ENCODE results near the gene NRG3. TPM values are rescaled to one million over a fixed set of nuclear protein-coding genes. Genes with fewer than 3 reads are reported as not detected.

NRG3 gene
- total RNA-seq, 4 donors from 2014 or later: 0.32 to 1.4 TPM; not detected in 2

DNA sequence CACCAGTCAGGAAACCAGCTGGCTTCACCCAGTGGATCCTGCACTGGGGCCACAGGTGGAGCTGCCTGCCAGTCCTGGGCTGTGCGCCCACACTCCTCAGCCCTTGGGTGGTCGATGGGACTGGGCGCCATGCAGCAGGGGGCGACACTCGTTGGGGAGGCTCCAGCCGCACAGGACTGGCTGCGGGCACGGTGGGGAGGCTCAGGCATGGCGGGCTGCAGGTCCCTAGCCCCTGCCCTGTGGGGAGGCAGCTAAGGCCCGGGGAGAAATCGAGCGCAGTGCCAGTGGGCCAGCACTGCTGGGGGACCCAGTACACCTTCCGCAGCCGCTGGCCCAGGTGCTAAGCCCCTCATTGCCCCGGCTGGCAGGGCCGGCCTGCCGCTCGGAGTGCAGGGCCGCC, 12.4 kb upstream of the NRG3 start:
- Histone ChIP-seq H3K4me3 (no peak overlapping the region), H3K36me3 (no peaks in the 10 kb centered on the region), H3K27me3 (no peaks in the 10 kb centered on the region), H3K4me1 (no peaks in the 10 kb centered on the region), H3K27ac (no peak overlapping the region), H3K9me3 (no peaks in the 10 kb centered on the region)
- 93% methylated on average over 18 of the region's 19 CpGs; no CpG with 5 or more reads in 1 of the 2 donors for WGBS, 2 donors (ENCODE audit: low coverage in 1 of 2)
- intact Hi-C loops (cut with DNase I; ENCODE audit: low total_unique reads): no loop called here
- no peak for TF ChIP-seq POLR2AphosphoS5 (IDR thresholded peaks at IDR 0.05)
- TF ChIP-seq, protein P1, sequence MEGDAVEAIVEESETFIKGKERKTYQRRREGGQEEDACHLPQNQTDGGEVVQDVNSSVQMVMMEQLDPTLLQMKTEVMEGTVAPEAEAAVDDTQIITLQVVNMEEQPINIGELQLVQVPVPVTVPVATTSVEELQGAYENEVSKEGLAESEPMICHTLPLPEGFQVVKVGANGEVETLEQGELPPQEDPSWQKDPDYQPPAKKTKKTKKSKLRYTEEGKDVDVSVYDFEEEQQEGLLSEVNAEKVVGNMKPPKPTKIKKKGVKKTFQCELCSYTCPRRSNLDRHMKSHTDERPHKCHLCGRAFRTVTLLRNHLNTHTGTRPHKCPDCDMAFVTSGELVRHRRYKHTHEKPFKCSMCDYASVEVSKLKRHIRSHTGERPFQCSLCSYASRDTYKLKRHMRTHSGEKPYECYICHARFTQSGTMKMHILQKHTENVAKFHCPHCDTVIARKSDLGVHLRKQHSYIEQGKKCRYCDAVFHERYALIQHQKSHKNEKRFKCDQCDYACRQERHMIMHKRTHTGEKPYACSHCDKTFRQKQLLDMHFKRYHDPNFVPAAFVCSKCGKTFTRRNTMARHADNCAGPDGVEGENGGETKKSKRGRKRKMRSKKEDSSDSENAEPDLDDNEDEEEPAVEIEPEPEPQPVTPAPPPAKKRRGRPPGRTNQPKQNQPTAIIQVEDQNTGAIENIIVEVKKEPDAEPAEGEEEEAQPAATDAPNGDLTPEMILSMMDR (IDR thresholded peaks at IDR 0.05): no peak
- TF ChIP-seq EP300 (IDR thresholded peaks at IDR 0.05; ENCODE audit: low read depth): no peak
- TF ChIP-seq POLR2A (IDR thresholded peaks at IDR 0.05): no peak
- DNase-seq: no peak
- in situ Hi-C loops (cut with MboI; ENCODE audit: low pct_ligation_motif_present in 1 of 4, low pct_unique_long_range_greater_than_20kb in 1 of 4, low sequenced_read_pairs in 3 of 4): no loop called here

DNA sequence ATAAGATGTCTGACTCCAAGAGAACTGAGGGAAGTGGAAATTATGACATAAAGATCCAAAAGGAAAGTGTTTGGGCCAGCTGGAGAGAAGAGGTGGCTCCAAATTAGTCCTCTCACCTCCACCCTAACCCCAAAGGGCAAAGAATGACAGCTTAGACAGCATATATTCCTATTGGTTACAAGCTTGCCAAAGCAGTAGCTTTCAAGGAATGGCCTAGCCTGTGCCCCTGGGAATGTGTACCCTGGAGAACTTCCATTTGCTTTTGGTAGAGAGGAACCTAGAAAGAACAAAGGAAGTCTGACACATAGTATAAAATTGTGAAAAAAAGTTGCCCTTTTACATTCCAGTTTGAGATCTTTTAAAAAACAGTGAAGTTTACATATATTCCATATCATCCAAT, 11.2 kb upstream of the NRG3 start:
- DNase-seq: no peak
- Histone ChIP-seq H3K27me3 (no peaks in the 10 kb centered on the region), H3K4me1 (no peaks in the 10 kb centered on the region), H3K36me3 (no peaks in the 10 kb centered on the region), H3K4me3 (no peak overlapping the region), H3K9me3 (no peaks in the 10 kb centered on the region), H3K27ac (no peak overlapping the region)
- intact Hi-C loops (cut with DNase I; ENCODE audit: low total_unique reads): no loop called here
- in situ Hi-C loops (cut with MboI; ENCODE audit: low pct_ligation_motif_present in 1 of 4, low pct_unique_long_range_greater_than_20kb in 1 of 4, low sequenced_read_pairs in 3 of 4): no loop called here
- TF ChIP-seq EP300 (IDR thresholded peaks at IDR 0.05; ENCODE audit: low read depth) (no peak), POLR2A (IDR thresholded peaks at IDR 0.05) (no peak), POLR2AphosphoS5 (IDR thresholded peaks at IDR 0.05) (no peak)
- TF ChIP-seq, protein P1 (IDR thresholded peaks at IDR 0.05): no peak

DNA sequence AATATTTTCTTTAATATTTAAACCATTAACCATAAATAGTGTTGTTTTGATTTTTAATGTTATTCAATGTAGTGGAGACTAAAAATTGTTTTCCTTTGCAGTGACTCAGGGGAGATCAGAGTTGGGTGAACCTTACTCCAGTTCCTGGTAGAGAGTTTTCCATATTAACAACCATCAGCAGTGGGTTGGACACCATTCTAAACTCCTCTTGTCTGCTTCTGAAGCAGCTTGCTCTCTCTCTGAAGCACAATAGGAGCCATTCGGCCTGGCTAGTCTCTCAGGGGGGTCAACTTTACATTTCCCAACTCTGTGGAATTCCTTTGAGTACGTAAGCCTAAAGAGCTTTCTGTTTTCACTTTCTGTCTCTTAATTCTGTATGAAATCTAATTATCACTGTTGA, 9.4 kb upstream of the NRG3 start:
- Histone ChIP-seq H3K36me3 (no peaks in the 10 kb centered on the region), H3K9me3 (no peaks in the 10 kb centered on the region), H3K27me3 (no peaks in the 10 kb centered on the region), H3K27ac (no peak overlapping the region), H3K4me1 (no peaks in the 10 kb centered on the region), H3K4me3 (no peak overlapping the region)
- 52 to 63% methylated on average over 2 of the region's 2 CpGs for WGBS, 2 donors (ENCODE audit: low coverage in 1 of 2)
- in situ Hi-C loops (cut with MboI; ENCODE audit: low pct_ligation_motif_present in 1 of 4, low pct_unique_long_range_greater_than_20kb in 1 of 4, low sequenced_read_pairs in 3 of 4) (no loop called here), intact Hi-C loops (cut with DNase I; ENCODE audit: low total_unique reads) (no loop called here)
- no peak for TF ChIP-seq POLR2A (IDR thresholded peaks at IDR 0.05)
- no peak for TF ChIP-seq EP300 (IDR thresholded peaks at IDR 0.05; ENCODE audit: low read depth)
- TF ChIP-seq POLR2AphosphoS5 (IDR thresholded peaks at IDR 0.05): no peak
- TF ChIP-seq, protein P1 (IDR thresholded peaks at IDR 0.05): no peak
- no peak for DNase-seq

DNA sequence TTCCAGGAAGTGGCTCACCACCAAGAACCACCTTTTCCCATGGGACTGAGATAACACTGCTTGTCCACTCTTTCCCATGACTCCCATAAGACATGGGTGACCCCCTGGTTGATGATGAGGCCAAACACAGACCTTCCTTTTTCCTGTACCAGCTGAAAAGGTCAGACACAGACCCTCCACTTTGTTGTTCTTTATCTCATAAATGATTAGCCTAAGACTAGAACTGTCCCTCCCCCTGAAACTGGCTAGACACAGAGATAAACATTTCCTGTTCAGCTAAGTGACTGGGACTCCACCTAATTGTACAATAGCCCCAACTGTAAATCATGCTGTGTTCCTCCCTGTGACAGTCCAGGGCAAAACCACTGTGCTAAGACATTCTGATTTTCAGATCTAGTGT, 8.2 kb upstream of the NRG3 start:
- intact Hi-C loops (cut with DNase I; ENCODE audit: low total_unique reads): no loop called here
- H3K27me3 ChIP-seq: no peaks in the 10 kb centered on the region
- TF ChIP-seq POLR2A (IDR thresholded peaks at IDR 0.05): no peak
- in situ Hi-C loops (cut with MboI; ENCODE audit: low pct_ligation_motif_present in 1 of 4, low pct_unique_long_range_greater_than_20kb in 1 of 4, low sequenced_read_pairs in 3 of 4): no loop called here
- no peak for DNase-seq
- no peaks in the 10 kb centered on the region for H3K9me3 ChIP-seq
- no peak overlapping the region for H3K27ac ChIP-seq
- no peak overlapping the region for H3K4me3 ChIP-seq
- no peaks in the 10 kb centered on the region for H3K4me1 ChIP-seq
- H3K36me3 ChIP-seq: no peaks in the 10 kb centered on the region

DNA sequence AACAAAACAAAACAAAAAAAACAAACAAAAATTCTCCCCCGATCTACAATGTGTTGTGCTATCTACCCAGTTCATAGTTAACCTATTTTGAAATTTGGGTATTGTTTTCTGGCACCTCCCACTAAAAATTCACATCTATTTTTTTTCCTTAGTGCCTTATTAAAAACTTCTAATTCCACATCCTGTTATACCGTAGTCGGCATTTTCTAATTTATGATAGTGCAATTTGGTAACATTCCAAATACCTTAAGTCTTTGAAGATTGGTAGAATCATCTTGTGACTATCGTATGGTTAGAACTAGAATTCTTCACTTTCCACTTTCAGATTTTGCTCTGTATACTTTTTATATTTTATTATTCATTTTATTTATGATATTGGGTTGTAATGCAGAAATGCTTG, 4.5 kb upstream of the NRG3 start:
- no peaks in the 10 kb centered on the region for H3K9me3 ChIP-seq
- intact Hi-C loops (cut with DNase I; ENCODE audit: low total_unique reads): no loop called here
- H3K27ac ChIP-seq: no peak overlapping the region
- H3K4me3 ChIP-seq: no peak overlapping the region
- TF ChIP-seq POLR2AphosphoS5 (IDR thresholded peaks at IDR 0.05) (no peak), POLR2A (IDR thresholded peaks at IDR 0.05) (no peak), EP300 (IDR thresholded peaks at IDR 0.05; ENCODE audit: low read depth) (no peak)
- TF ChIP-seq, protein P1 (IDR thresholded peaks at IDR 0.05): no peak
- DNase-seq: no peak
- H3K36me3 ChIP-seq: no peaks in the 10 kb centered on the region
- 82 to 88% methylated on average over 4 of the region's 4 CpGs for WGBS, 2 donors (ENCODE audit: low coverage in 1 of 2)
- in situ Hi-C loops (cut with MboI; ENCODE audit: low pct_ligation_motif_present in 1 of 4, low pct_unique_long_range_greater_than_20kb in 1 of 4, low sequenced_read_pairs in 3 of 4): no loop called here
- H3K27me3 ChIP-seq: peaks cover 31% of the 10 kb centered on the region
- H3K4me1 ChIP-seq: peaks cover 0 to 9% (median 3%) of the 10 kb centered on the region in 4 donors

Data from transverse colon (tissue), 4 donors.